DOHH2 (cell line): Measurements from ENCODE around the gene CLIC5.

Source experiments
- EZH2phosphoT487 ChIP-seq: fragments of 200-600 bp; sonication (generic); IDR thresholded peaks from 2 replicates; pipeline ENCODE4 v1.6.1; 2017; ENCODE audit warnings: borderline replicate concordance, mild to moderate bottlenecking, antibody characterized with exemption, low read length, moderate library complexity, mixed read lengths
- TF ChIP-seq, protein P1 (sequence below): fragments of 200-600 bp; sonication (generic); IDR thresholded peaks from one replicate; pipeline ENCODE4 v1.5.1; 2014; ENCODE audit warnings: antibody characterized with exemption, mild to moderate bottlenecking, low read depth, low read length; ENCODE audit not compliant: poor library complexity, severe bottlenecking

DNA sequence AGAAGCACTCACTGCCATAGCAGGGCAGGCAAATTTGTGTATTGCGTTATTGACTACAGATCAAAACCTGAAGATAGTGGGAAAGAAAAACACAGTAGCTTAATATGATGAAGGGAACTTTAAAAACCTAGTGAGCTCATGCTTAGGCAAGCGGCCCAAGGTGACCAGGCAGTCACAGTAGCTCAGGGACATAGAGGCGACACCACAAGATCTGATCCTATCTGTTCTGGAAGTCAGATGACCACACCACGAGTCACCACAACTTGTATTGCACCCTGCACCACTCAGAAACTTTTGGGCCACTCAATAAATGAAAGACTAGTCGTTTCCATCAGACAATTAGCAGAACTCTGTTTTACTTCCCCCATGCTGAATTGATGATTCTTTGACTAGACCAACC, 4.9 kb downstream of the CLIC5 start:
- TF ChIP-seq, protein P1, sequence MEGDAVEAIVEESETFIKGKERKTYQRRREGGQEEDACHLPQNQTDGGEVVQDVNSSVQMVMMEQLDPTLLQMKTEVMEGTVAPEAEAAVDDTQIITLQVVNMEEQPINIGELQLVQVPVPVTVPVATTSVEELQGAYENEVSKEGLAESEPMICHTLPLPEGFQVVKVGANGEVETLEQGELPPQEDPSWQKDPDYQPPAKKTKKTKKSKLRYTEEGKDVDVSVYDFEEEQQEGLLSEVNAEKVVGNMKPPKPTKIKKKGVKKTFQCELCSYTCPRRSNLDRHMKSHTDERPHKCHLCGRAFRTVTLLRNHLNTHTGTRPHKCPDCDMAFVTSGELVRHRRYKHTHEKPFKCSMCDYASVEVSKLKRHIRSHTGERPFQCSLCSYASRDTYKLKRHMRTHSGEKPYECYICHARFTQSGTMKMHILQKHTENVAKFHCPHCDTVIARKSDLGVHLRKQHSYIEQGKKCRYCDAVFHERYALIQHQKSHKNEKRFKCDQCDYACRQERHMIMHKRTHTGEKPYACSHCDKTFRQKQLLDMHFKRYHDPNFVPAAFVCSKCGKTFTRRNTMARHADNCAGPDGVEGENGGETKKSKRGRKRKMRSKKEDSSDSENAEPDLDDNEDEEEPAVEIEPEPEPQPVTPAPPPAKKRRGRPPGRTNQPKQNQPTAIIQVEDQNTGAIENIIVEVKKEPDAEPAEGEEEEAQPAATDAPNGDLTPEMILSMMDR: no peak
- no peak for TF ChIP-seq EZH2phosphoT487
